ENCODE measurements around the gene FNDC7. TPM values are rescaled to one million over a fixed set of nuclear protein-coding genes. Genes with fewer than 3 reads are reported as not detected.

FNDC7 gene
- polyA plus RNA-seq, 1 experiment: not detected

- Histone ChIP-seq H3K27me3 (ENCODE audit: control insufficient read depth, insufficient read depth, low read length) (no peaks in the 10 kb centered on the region), H3K36me3 (ENCODE audit: control insufficient read depth, insufficient read depth, low read length) (no peaks in the 10 kb centered on the region), H3K4me3 (ENCODE audit: low read depth, low read length) (no peak overlapping the region)
- DNase-seq (ENCODE audit: low read depth): no peak
- CTCF ChIA-PET: interaction anchor here (0.6 to 2.6 kb wide), 2 partner anchors 14 to 452 kb away, joined by 3 to 9 read pairs; no protein-coding TSS in a partner anchor
- POLR2A ChIA-PET: interaction anchor here (0.6 kb wide), 1 partner anchor 76 kb away, joined by 4 read pairs; no protein-coding TSS in a partner anchor
- TF ChIP-seq CTCF (IDR thresholded peaks at IDR 0.05; ENCODE audit: insufficient read depth, low read depth, low read length): no peak
These were observed 6.4 kb downstream of the FNDC7 start for GRCh38 chr1:108718927-108719655.

GRCh38 chr1:108719656-108720435, 7.1 kb downstream of the FNDC7 start:
- ChIA-PET CTCF (interaction anchor here (0.6 to 2.6 kb wide), 3 partner anchors 15 to 452 kb away, joined by 3 to 9 read pairs (median 3); partner anchors contain the start of gene PRPF38B), POLR2A (interaction anchor here (0.6 kb wide), 1 partner anchor 75 kb away, joined by 4 read pairs; no protein-coding TSS in a partner anchor)
- no peaks in the 10 kb centered on the region for H3K36me3 ChIP-seq (ENCODE audit: control insufficient read depth, insufficient read depth, low read length)
- H3K4me3 ChIP-seq (ENCODE audit: low read depth, low read length): no peak overlapping the region
- TF ChIP-seq CTCF (IDR thresholded peaks at IDR 0.05; ENCODE audit: insufficient read depth, low read depth, low read length): no peak
- no peaks in the 10 kb centered on the region for H3K27me3 ChIP-seq (ENCODE audit: control insufficient read depth, insufficient read depth, low read length)
- DNase-seq (ENCODE audit: low read depth): peak; percentile 43

- H3K4me3 ChIP-seq (ENCODE audit: low read depth, low read length): no peak overlapping the region
- H3K36me3 ChIP-seq (ENCODE audit: control insufficient read depth, insufficient read depth, low read length): no peaks in the 10 kb centered on the region
- POLR2A ChIA-PET: no interaction called here
- peaks cover 1% of the 10 kb centered on the region; the same call in 1 of the 2 replicates for H3K27me3 ChIP-seq (ENCODE audit: control insufficient read depth, insufficient read depth, low read length)
- DNase-seq (ENCODE audit: low read depth): no peak
- CTCF ChIA-PET: no interaction called here
- TF ChIP-seq CTCF (IDR thresholded peaks at IDR 0.05; ENCODE audit: insufficient read depth, low read depth, low read length): no peak
These were observed 9.6 kb downstream of the FNDC7 start for GRCh38 chr1:108722292-108722691.

- no peak for DNase-seq (ENCODE audit: low read depth)
- H3K27me3 ChIP-seq (ENCODE audit: control insufficient read depth, insufficient read depth, low read length): peaks cover 1% of the 10 kb centered on the region; the same call in 1 of the 2 replicates
- ChIA-PET CTCF (no interaction called here), POLR2A (no interaction called here)
- TF ChIP-seq CTCF (IDR thresholded peaks at IDR 0.05; ENCODE audit: insufficient read depth, low read depth, low read length): no peak
- no peak overlapping the region for H3K4me3 ChIP-seq (ENCODE audit: low read depth, low read length)
- H3K36me3 ChIP-seq (ENCODE audit: control insufficient read depth, insufficient read depth, low read length): no peaks in the 10 kb centered on the region
These were observed 13.2 kb downstream of the FNDC7 start for GRCh38 chr1:108725906-108726305.

- DNase-seq (ENCODE audit: low read depth): no peak
- no peak for TF ChIP-seq CTCF (IDR thresholded peaks at IDR 0.05; ENCODE audit: insufficient read depth, low read depth, low read length)
- no peak overlapping the region for H3K4me3 ChIP-seq (ENCODE audit: low read depth, low read length)
- POLR2A ChIA-PET: no interaction called here
- CTCF ChIA-PET: interaction anchor here (1.3 kb wide), 1 partner anchor 17 kb away, joined by 3 read pairs; no protein-coding TSS in a partner anchor
- peaks cover 1% of the 10 kb centered on the region; the same call in 1 of the 2 replicates for H3K27me3 ChIP-seq (ENCODE audit: control insufficient read depth, insufficient read depth, low read length)
- H3K36me3 ChIP-seq (ENCODE audit: control insufficient read depth, insufficient read depth, low read length): no peaks in the 10 kb centered on the region
These were observed 15.7 kb downstream of the FNDC7 start for GRCh38 chr1:108728327-108728923.
